DND-41 (cell line): ENCODE measurements around the gene CLINT1.

Experiments used
- ATAC-seq: fragments of 200-7000 bp; cut with Tn5 transposase; 3 replicates; pipeline ENCODE4 v1.9.1; 2021; ENCODE audit warnings: low read depth; ENCODE audit not compliant: insufficient read depth
- DNase-seq: peaks from one replicate; pipeline ENCODE4 v3.0.0-alpha.2; 2020
- H2AFZ ChIP-seq: 2 replicates; pipeline ENCODE4 v1.6.0; 2012; ENCODE audit warnings: low read depth, low read length
- H3K27ac ChIP-seq: 2 replicates; pipeline ENCODE4 v1.5.1; 2012; ENCODE audit warnings: low read length, inconsistent platforms
- H3K27me3 ChIP-seq: fragments of 200-600 bp; sonication (generic); 2 replicates; pipeline ENCODE4 v1.6.0; 2012; ENCODE audit warnings: low read length, mild to moderate bottlenecking, inconsistent platforms; ENCODE audit not compliant: insufficient read depth, poor library complexity
- H3K36me3 ChIP-seq: 2 replicates; pipeline ENCODE4 v1.5.1; 2012; ENCODE audit warnings: low read length, inconsistent platforms; ENCODE audit not compliant: insufficient read depth
- H3K4me1 ChIP-seq: 2 replicates; pipeline ENCODE4 v1.5.1; 2012; ENCODE audit warnings: mild to moderate bottlenecking, low read length; ENCODE audit not compliant: insufficient read depth
- H3K4me2 ChIP-seq: 2 replicates; pipeline ENCODE4 v1.6.0; 2012; ENCODE audit warnings: mild to moderate bottlenecking, moderate library complexity, low read length, inconsistent platforms; ENCODE audit not compliant: insufficient read depth
- H3K4me3 ChIP-seq, 2 experiments: fragments of 200-600 bp in 1 of 2; shearing (Covaris generic) in 1 of 2; 2 replicates each; pipeline ENCODE4 v1.5.1; 2012 to 2016; ENCODE audit warnings: inconsistent platforms in 2 of 2, low read length in 2 of 2, mild to moderate bottlenecking in 2 of 2, low read depth in 1 of 2, moderate library complexity in 1 of 2
- H3K79me2 ChIP-seq: 2 replicates; pipeline ENCODE4 v1.6.0; 2012; ENCODE audit warnings: low read length, inconsistent platforms; ENCODE audit not compliant: insufficient read depth
- H3K9ac ChIP-seq: 2 replicates; pipeline ENCODE4 v1.6.0; 2012; ENCODE audit warnings: low read depth, mild to moderate bottlenecking, inconsistent platforms, low read length, moderate library complexity
- H3K9me3 ChIP-seq: 2 replicates; pipeline ENCODE4 v1.5.1; 2012; ENCODE audit warnings: low read length, moderate library complexity, mild to moderate bottlenecking, inconsistent platforms; ENCODE audit not compliant: insufficient read depth, severe bottlenecking
- H4K20me1 ChIP-seq: 2 replicates; pipeline ENCODE4 v1.6.0; 2012; ENCODE audit warnings: low read length; ENCODE audit not compliant: insufficient read depth
- EZH2 ChIP-seq: IDR thresholded peaks from 3 replicates; pipeline ENCODE4 v1.6.1; 2012; ENCODE audit warnings: borderline replicate concordance, low read depth, mild to moderate bottlenecking, moderate library complexity, low read length, inconsistent platforms; ENCODE audit not compliant: severe bottlenecking
- TF ChIP-seq, protein P1 (sequence below): IDR thresholded peaks from 2 replicates; pipeline ENCODE4 v1.5.1; 2012; ENCODE audit warnings: borderline replicate concordance, low read length, moderate library complexity, mild to moderate bottlenecking; ENCODE audit not compliant: poor library complexity, severe bottlenecking; ENCODE audit errors: extremely low read depth

Gene CLINT1

DNA sequence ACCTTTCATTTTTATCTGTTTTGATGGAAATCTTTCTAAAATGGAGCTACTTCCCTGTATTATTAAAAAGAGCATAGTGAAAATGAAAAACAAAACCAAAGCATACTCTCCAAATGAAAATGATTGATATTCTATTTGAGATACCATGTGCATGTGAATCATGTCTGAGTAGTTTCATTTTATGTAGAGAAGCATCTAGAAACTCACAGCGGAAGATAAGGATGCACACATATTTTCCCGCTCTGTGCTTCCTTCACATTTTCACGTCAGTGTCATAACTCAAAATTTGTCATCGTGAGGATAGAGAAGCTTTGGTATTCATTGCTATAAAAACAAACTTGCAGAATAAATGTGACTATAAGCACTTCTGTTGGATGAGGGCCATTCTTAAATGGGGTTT lies 34.0 kb upstream of the CLINT1 start:
- Histone ChIP-seq H3K27ac (no peak overlapping the region), H4K20me1 (no peaks in the 10 kb centered on the region), H3K9ac (no peak overlapping the region), H3K4me1 (peaks cover 13% of the 10 kb centered on the region), H2AFZ (no peak overlapping the region), H3K27me3 (no peaks in the 10 kb centered on the region), H3K36me3 (no peaks in the 10 kb centered on the region), H3K79me2 (no peaks in the 10 kb centered on the region), H3K9me3 (no peaks in the 10 kb centered on the region), H3K4me2 (no peak overlapping the region), H3K4me3 (no peak overlapping the region)
- TF ChIP-seq EZH2: no peak
- TF ChIP-seq, protein P1, sequence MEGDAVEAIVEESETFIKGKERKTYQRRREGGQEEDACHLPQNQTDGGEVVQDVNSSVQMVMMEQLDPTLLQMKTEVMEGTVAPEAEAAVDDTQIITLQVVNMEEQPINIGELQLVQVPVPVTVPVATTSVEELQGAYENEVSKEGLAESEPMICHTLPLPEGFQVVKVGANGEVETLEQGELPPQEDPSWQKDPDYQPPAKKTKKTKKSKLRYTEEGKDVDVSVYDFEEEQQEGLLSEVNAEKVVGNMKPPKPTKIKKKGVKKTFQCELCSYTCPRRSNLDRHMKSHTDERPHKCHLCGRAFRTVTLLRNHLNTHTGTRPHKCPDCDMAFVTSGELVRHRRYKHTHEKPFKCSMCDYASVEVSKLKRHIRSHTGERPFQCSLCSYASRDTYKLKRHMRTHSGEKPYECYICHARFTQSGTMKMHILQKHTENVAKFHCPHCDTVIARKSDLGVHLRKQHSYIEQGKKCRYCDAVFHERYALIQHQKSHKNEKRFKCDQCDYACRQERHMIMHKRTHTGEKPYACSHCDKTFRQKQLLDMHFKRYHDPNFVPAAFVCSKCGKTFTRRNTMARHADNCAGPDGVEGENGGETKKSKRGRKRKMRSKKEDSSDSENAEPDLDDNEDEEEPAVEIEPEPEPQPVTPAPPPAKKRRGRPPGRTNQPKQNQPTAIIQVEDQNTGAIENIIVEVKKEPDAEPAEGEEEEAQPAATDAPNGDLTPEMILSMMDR: no peak
- DNase-seq (no peak), ATAC-seq (no peak)

DNA sequence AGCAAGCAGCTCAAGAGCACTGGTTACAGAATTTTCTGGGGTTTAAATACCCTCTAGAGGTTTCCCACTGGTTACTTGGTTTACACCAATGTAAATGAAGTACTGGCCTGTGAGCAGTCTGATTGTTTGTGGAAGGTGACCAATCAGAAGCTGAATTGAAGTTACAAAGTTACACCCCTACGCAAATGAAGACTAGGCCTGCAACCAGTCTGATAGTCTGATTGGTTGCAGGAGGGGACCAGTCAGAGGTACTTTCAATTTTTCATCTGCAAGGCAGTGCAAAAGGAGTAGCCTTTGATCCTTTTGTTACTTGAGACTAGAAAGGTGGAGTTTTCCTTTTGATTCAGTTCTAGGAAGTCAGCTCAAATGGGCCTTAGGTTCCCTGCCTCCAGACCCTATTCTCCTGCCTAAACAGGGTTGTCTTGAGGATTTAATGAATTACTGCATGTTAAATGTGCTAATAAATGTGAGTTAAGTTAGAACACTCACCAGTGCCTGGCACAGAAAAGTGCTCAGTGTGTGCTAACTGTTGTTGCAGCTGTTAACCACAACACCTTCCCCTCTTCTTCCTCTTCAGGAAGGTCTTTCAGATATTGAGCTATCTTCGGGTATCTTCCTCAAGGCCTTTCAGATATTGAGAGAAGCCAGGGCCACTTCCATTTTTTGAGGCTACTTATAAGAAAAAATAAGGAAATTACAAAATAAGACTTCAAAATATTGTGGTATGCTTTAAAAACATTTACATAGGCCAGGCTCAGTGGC lies 32.1 kb upstream of the CLINT1 start:
- Histone ChIP-seq H3K4me2 (peak overlapping the region; percentile 42), H3K27me3 (no peaks in the 10 kb centered on the region), H3K27ac (peak overlapping the region; percentile 80), H3K4me3 (no peak overlapping the region), H3K9me3 (no peaks in the 10 kb centered on the region), H2AFZ (peak overlapping the region; percentile 76), H3K79me2 (no peaks in the 10 kb centered on the region), H3K36me3 (no peaks in the 10 kb centered on the region), H3K4me1 (peaks cover 13% of the 10 kb centered on the region), H3K9ac (peak overlapping the region; percentile 40; the same call in 1 of the 2 replicates), H4K20me1 (no peaks in the 10 kb centered on the region)
- ATAC-seq (peak; percentile 92), DNase-seq (peak; percentile 52)
- TF ChIP-seq, protein P1: no peak
- TF ChIP-seq EZH2: no peak

DNA sequence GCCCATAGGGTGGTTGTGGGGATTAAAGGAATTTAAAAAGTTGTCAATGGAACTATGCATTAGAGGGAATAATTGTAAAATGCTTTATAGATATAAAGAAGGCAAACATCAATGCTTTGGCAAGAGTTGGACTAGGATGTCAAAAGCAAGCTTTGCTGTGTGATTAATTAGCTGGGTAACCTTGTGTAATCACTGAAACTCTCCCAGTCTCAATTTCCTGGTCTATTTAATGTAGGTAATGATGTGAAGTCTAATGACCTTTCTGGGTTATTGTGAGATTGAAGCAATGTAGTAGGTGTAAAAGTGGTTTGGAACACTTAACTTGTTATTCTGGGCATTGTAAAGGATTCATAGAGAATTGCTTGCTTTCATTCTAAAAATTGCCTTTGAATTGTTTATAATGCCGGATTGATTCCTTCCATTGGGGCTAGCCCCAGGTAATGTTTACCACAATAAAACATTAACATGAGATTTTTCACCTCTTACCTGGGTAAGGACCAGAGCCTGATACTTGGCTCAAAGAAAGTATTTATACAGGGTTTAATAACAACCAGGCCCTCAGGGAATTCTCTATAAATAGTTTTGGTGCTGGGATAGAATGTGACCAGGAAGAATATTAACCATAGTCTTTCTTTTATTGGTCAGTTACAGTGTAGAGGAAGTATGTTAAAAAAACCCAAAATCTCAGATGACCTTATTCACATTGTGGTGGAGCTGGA lies 30.0 kb upstream of the CLINT1 start:
- TF ChIP-seq, protein P1: no peak
- TF ChIP-seq EZH2: no peak
- H4K20me1 ChIP-seq: no peaks in the 10 kb centered on the region

More for the DNA sequence above, 30.0 kb upstream of the CLINT1 start:
- no peak overlapping the region for H3K9ac ChIP-seq
- no peak overlapping the region for H3K4me2 ChIP-seq
- no peaks in the 10 kb centered on the region for H3K79me2 ChIP-seq
- no peaks in the 10 kb centered on the region for H3K36me3 ChIP-seq
- ATAC-seq: no peak
- H3K9me3 ChIP-seq: no peaks in the 10 kb centered on the region
- DNase-seq: no peak
- no peaks in the 10 kb centered on the region for H3K27me3 ChIP-seq
- H3K4me3 ChIP-seq: no peak overlapping the region
- H3K4me1 ChIP-seq: peaks cover 19% of the 10 kb centered on the region
- no peak overlapping the region for H2AFZ ChIP-seq
- no peak overlapping the region for H3K27ac ChIP-seq
